GM19468 (cell line): ENCODE data around the gene FAM24B.
"Not testable (repeated sequence)": the region's sequence is repeated elsewhere in the genome, so short reads cannot be mapped to it uniquely, and the experiment has no call there.

Source experiments
- ATAC-seq: cut with Tn5 transposase; IDR thresholded peaks from one replicate; pipeline ENCODE4 v1.9.1; 2021; ENCODE audit warnings: mild to moderate bottlenecking, moderate library complexity, moderate number of reproducible peaks; ENCODE audit not compliant: unreplicated experiment; ENCODE audit errors: extremely low read depth

The FAM24B gene

GRCh38 chr10:122861711-122862161, 17.6 kb downstream of the FAM24B start:
- ATAC-seq: no peak

DNA sequence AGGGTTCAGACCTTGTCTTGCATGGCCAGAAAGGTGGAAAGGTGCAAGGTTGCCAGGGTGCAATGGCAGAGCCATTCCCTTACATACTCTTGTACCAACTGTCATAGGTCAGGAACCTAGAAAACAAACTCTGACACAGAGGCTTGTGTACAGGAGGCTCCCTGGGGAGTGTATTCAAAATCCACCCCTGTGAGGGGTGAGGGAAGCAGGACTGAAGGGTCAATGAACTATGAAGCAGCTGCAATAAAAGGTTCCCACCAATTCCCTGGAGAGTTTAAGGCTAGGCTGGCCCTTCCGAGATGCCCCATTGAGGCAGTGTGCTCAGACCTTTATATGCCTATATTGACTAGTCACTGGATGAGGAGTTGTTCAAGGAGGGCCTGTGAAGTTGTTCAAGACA, 19.9 kb downstream of the FAM24B start:
- no peak for ATAC-seq

DNA sequence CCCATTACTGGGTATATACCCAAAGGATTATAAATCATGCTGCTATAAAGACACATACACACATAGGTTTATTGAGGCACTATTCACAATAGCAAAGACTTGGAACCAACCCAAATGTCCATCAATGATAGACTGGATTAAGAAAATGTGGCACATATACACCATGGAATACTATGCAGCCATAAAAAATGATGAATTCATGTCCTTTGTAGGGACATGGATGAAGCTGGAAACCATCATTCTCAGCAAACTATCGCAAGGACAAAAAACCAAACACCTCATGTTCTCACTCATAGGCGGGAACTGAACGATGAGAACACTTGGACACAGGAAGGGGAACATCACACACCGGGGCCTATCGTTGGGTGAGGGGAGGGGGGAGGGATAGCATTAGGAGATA, 21.3 kb downstream of the FAM24B start:
- ATAC-seq: not testable (repeated sequence)

GRCh38 chr10:122856902-122857301, 22.5 kb downstream of the FAM24B start:
- no peak for ATAC-seq

DNA sequence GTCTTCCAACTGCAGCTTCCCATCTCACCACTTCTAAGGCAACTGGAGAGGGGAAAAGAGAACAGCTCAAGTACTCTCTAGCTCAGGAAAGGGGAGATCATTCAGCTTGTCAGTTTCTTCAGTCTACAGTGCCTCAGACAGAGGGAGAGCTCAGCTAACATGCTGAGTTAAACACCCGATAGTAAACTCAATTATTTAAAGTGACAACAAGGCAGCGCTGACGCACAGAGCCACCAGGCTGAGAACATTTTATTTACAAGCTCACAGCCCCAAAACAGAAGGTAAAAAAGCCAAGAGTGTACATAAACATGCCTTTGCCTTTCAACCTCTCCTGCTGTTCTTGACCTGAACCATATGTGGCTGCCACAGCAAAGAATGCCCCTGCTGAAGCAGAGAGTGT, 23.6 kb downstream of the FAM24B start:
- no peak for ATAC-seq

- no peak for ATAC-seq
These were observed 24.7 kb downstream of the FAM24B start for GRCh38 chr10:122854648-122855047.

DNA sequence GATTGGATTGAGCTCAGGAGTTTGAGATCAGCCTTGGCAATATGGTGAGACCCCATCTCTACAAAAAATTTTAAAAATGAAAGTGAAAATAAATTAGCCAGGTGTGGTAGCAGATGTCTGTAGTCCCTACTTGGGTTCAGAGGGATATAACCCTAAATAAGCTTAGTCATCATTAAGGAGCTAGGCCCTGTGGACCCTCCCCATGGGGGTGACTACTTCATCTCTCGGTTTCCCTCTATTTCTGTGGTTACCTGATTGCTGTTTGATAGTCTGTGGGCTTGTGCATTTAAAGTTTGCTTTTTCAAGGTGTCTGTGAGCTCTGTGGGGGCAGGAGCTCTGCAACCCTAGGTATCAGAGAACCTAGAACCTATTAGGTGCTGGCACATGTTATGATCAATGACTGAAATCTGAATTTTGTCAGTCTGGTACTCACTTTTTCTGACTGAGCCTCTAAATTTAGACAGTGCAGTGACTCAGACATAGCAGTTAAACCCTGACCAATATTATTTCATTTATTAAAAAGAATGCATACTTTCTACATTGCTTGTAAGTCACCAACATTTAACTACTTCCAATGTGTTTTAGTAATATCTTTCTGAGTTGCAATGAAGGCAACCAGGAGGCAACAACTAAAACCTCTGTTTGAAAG, 25.6 kb downstream of the FAM24B start:
- no peak for ATAC-seq

- ATAC-seq: no peak
These were observed 27.1 kb downstream of the FAM24B start for GRCh38 chr10:122852261-122852660.

GRCh38 chr10:122850705-122851640, 28.4 kb downstream of the FAM24B start:
- no peak for ATAC-seq

GRCh38 chr10:122849900-122850605, 29.3 kb downstream of the FAM24B start:
- no peak for ATAC-seq

GRCh38 chr10:122849090-122849489, 30.3 kb downstream of the FAM24B start:
- no peak for ATAC-seq

DNA sequence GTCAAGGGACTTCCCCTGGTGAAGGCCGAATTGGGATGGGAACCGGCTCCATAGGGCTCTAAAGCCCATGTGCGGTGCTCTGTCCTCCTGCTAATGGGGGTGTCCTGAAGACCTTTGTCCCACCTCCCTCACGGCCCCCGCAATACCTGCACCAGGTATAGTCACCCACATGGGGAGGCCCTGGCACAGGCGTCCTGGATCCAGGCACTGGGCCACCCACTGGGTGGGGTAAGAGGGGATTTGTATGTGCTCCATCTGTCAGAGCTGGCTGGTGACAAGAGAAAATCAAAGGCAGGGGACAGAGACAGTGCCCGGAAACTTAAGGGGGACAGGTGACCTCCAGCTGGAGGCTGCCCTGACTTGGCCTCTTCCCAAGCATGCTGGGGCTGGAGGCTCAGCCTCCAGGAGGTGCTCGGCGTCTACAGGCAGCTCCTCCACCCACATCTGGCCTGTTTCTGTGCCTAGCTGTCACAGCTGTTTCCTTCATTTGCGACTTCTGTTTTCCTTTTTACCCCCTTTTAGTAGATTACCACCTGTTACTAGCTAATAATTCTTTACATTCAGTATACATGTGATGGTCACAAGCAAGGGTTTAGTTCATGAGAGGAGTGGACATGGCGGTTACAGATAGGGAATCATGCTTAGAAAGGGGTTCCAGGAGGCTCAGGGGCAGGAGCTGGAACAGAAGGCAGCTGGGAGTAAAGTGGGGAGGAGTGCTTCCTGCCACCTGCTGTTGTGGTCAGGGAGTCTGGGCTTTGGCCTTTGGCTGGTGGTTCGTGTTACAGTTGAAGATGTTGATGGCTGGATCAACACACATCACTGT, 31.4 kb downstream of the FAM24B start:
- no peak for ATAC-seq

- no peak for ATAC-seq
These were observed 33.5 kb downstream of the FAM24B start, which contains the start of gene CUZD1 for GRCh38 chr10:122845783-122846332. CUZD1 (minus strand) TSS chr10:122845857; CDS start chr10:122845843, 14 bp downstream.

DNA sequence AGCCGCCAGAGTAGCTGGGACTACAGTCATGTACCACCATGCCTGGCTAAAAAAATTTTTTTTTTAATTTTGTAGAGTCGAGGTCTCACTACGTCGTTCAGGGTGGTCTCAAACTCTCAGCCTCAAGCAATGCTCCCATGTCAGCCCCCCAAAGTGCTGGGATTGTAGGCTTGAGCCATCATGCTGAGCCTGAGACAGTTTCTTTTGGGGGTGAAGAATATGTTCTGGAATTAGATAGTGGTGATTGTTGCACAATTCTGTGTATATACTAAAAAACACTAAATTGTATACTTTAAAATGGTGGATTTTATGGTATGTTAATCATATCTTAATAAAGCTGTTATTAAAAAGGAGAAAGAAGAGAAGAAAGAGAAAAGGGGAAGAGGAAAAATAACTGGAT, 35.2 kb downstream of the FAM24B start:
- ATAC-seq: no peak

DNA sequence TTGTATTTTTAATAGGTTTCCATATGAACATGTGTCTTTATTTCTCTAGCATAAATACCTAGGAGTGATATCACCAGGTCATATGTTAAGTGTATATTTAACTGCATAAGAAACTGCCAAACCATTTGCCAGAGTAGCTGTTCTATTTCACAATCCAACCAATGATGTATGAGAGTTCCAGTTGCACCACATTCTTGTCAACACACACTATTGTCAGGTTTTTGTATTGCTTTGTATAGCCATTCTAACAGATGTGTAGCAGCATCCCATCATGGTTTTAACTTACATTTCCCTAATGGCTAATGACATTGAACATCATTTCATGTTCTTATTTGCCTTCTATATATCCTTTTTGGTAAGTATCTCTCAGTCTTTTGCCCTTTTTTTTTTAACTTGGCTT, 37.8 kb downstream of the FAM24B start:
- no peak for ATAC-seq

DNA sequence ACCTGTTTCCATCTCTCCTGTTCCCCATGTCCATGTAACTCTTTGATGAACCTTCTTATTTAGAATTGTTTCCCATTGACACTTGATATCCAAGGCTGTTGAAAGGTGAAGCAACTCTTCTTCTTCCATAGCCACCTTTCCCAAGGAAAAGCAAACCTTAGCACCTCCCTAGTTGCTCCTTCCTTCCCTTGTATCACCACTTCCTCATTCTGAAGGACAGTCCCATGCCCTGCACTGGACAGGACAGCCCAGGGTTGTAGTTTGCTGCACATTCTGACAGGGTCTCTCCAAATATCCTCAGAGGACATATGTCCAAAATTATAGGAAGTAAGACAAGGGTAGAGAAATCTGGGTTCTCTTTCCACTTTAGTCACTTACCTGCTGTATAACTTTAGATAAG, 39.9 kb downstream of the FAM24B start:
- ATAC-seq: no peak

DNA sequence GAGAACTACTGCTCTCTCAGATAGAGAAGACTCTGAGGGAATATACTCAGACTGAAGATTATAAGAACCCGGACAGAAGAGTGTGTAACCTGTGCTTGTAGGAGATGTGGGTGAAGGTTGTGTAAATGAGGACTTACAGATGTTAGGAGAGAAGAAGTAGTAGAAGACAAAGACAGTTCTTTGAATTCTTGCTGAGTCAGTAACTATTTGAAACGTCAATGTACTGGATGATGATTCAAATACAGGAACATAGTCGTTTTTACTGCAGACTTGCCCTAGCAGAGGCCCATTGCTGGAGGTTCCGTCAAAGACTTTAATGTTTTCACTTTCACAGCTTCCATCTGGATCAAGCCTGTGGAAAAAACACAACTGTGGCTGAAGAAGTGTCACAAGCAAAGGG, 40.5 kb downstream of the FAM24B start:
- ATAC-seq: no peak

GRCh38 chr10:122835908-122836307, 43.5 kb downstream of the FAM24B start:
- ATAC-seq: no peak

DNA sequence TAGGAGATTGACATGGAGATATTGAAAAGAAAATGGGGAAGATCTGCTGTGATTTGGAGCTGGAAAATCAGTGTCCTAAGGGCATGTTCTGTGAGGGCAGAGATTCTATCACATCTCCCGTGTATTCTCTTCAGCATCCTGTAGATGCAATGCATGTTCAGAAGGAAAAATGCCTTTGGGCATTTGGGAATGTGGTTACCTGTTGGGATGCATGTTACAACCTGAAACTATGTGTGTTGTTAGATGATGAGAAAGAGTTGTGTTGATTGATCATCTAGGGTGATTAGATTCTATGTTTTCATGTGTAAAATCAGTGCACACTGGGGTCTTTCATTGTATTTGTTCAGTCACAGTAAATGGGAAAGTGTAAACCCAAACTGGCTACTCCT, 48.4 kb downstream of the FAM24B start:
- no peak for ATAC-seq
